Adrenal gland (tissue), 5 donors: Measurements from ENCODE around the gene FAM228B.

ENCODE experiments used
- CTCF ChIP-seq, 6 experiments: fragments of 450-650 bp in 4 of 6; fragments of 200-600 bp in 2 of 6; sonication (generic) in 1 of 6; IDR thresholded peaks; 1 replicate in 5 of 6; 2 replicates in 1 of 6; pipeline versions ENCODE4 v1.5.1 to v1.8.0; 2016 to 2021; ENCODE audit warnings: antibody characterized with exemption in 6 of 6, mild to moderate bottlenecking in 2 of 6, moderate library complexity in 1 of 6
- POLR2A ChIP-seq, 2 donors: fragments of 450-650 bp; IDR thresholded peaks; one replicate each; pipeline ENCODE4 v1.6.1; 2017; ENCODE audit warnings: antibody characterized with exemption in 2 of 2, mild to moderate bottlenecking in 2 of 2, moderate library complexity in 1 of 2
- donor health status: DM: no; HTN: no; CAD: no.

- no peak for TF ChIP-seq CTCF (IDR thresholded peaks at IDR 0.05)
- no peak for TF ChIP-seq POLR2A (IDR thresholded peaks at IDR 0.05)
These were observed 5.4 kb upstream of the FAM228B start for GRCh38 chr2:24117902-24118301.
